Stomach (tissue), 9 donors: ENCODE data around the gene BBS12. TPM values are rescaled to one million over a fixed set of nuclear protein-coding genes. Genes with fewer than 3 reads are reported as not detected.

ENCODE experiments used
- DNase-seq, 2 donors: peaks; one replicate each; pipeline versions ENCODE4 v3.0.0 to v3.0.0-alpha.2; 2013 to 2019
- H3K27ac ChIP-seq, 5 donors: fragments of 200-600 bp in 4 of 5; sonication (generic) in 4 of 5; one replicate each; pipeline ENCODE4 v1.5.1; 2013 to 2019; ENCODE audit warnings: mild to moderate bottlenecking in 1 of 5, moderate library complexity in 1 of 5
- H3K27me3 ChIP-seq, 3 donors: fragments of 200-600 bp; sonication (generic); one replicate each; pipeline ENCODE4 v1.5.1; 2017 to 2019; ENCODE audit warnings: mixed run types in 1 of 3
- H3K36me3 ChIP-seq, 4 donors: fragments of 200-600 bp; sonication (generic); 1 replicate in 3 of 4; 2 replicates in 1 of 4; pipeline ENCODE4 v1.5.1; 2016 to 2019
- H3K4me1 ChIP-seq, 4 donors: fragments of 200-600 bp; sonication (generic); one replicate each; pipeline ENCODE4 v1.5.1; 2016 to 2019
- H3K4me3 ChIP-seq, 4 donors: fragments of 200-600 bp; sonication (generic) in 3 of 4; one replicate each; pipeline ENCODE4 v1.5.1; 2016 to 2019; ENCODE audit warnings: mild to moderate bottlenecking in 1 of 4
- H3K9me3 ChIP-seq, 4 donors: fragments of 200-600 bp; sonication (generic); one replicate each; pipeline ENCODE4 v1.5.1; 2016 to 2019
- CTCF ChIP-seq, 7 experiments: fragments of 450-650 bp in 4 of 7; fragments of 200-600 bp in 3 of 7; sonication (generic) in 3 of 7; IDR thresholded peaks; one replicate each; pipeline ENCODE4 v1.5.1; 2016 to 2019; ENCODE audit warnings: antibody characterized with exemption in 7 of 7, control low read depth in 2 of 7, mild to moderate bottlenecking in 1 of 7
- EP300 ChIP-seq: sonication (generic); formaldehyde crosslinking; IDR thresholded peaks from one replicate; pipeline ENCODE4 v1.6.1; 2017; ENCODE audit warnings: antibody characterized with exemption
- POLR2A ChIP-seq, 4 donors: fragments of 450-650 bp; IDR thresholded peaks; one replicate each; pipeline ENCODE4 v1.6.1; 2016; ENCODE audit warnings: antibody characterized with exemption in 4 of 4, control low read depth in 2 of 4, mild to moderate bottlenecking in 1 of 4, moderate library complexity in 1 of 4
- POLR2AphosphoS5 ChIP-seq, 3 donors: sonication (generic); formaldehyde crosslinking; IDR thresholded peaks; one replicate each; pipeline ENCODE4 v1.6.1; 2016; ENCODE audit warnings: antibody characterized with exemption in 3 of 3
- WGBS, 5 donors: extraction: QIAGEN DNeasy Blood & Tissue Kit in 3 of 5; methylation state at CpG; one replicate each; pipeline versions ENCODE4 v1.1.5 to v1.1.7; 2013 to 2018; 5-methylcytosine and 5-hydroxymethylcytosine counted together
- intact Hi-C: fragments of 100-400 bp; cut with DNase I; formaldehyde crosslinking; loops from one replicate; pipeline ENCODE4 v1.15.1; 2023; ENCODE audit warnings: low total_unique reads
- polyA plus RNA-seq, 3 donors: library from polyadenylated mRNA; stranded (reverse); fragments of 200-250 nt; gene quantifications; one replicate each; pipeline ENCODE4 v1.2.3, GENCODE V29; 2013
- total RNA-seq, 5 donors: library from RNA; depleted of rRNA; stranded (reverse); fragments of >200 nt; gene quantifications; one replicate each; pipeline versions ENCODE4 v1.1.0 to v1.2.3, GENCODE V29; 2014 to 2016
- donor health status: healthy with polysubstance abuse.
- donor health status: Bipolar disorder and iron deficiency.
- donor health status: healthy.

Gene BBS12
- total and polyA plus RNA-seq, 8 donors: 0.87 to 4.5 (median 1.3) TPM

- no peaks in the 10 kb centered on the region for H3K9me3 ChIP-seq
- intact Hi-C loops: no loop called here
- DNase-seq: no peak
- H3K4me1 ChIP-seq: no peaks in the 10 kb centered on the region
- no peak for TF ChIP-seq CTCF (IDR thresholded peaks at IDR 0.05)
- TF ChIP-seq EP300: no peak
- TF ChIP-seq POLR2A (IDR thresholded peaks at IDR 0.05): no peak
- TF ChIP-seq POLR2AphosphoS5 (IDR thresholded peaks at IDR 0.05): no peak
- 74 to 90% (median 86%) methylated on average over 1 of the region's 1 CpG for WGBS, 5 donors
- no peak overlapping the region for H3K27ac ChIP-seq
- no peaks in the 10 kb centered on the region for H3K27me3 ChIP-seq
- H3K36me3 ChIP-seq: no peaks in the 10 kb centered on the region
- H3K4me3 ChIP-seq: no peak overlapping the region
Measured at GRCh38 chr4:122722256-122722655, 10.2 kb upstream of the BBS12 start.

DNA sequence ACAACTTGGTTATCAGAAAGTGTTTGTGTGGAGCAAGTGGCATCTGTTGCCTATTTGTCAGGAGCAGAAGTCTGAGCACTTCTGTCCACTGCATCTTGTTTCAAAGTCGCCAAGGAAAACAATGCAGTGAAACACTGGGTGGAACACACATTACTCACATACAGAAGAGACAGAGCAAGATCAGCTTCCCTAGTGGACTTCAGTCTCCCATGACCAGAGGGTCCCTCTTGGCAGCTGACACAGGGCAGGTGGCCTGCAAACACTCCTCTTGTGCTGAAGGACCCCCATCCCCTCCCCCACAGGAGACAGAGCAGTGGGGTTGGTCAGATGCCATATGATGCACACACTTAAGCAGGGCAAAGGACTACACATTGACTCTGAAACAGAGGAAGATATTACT lies 3.6 kb upstream of the BBS12 start:
- Histone ChIP-seq H3K27ac (no peak overlapping the region), H3K36me3 (no peaks in the 10 kb centered on the region), H3K4me1 (peaks cover 6 to 16% (median 11%) of the 10 kb centered on the region in 4 donors), H3K9me3 (no peaks in the 10 kb centered on the region), H3K27me3 (no peaks in the 10 kb centered on the region), H3K4me3 (no peak overlapping the region)
- DNase-seq: no peak
- 63 to 93% (median 78%) methylated on average over 1 of the region's 1 CpG for WGBS, 5 donors
- intact Hi-C loops: no loop called here
- no peak for TF ChIP-seq POLR2AphosphoS5 (IDR thresholded peaks at IDR 0.05)
- no peak for TF ChIP-seq CTCF (IDR thresholded peaks at IDR 0.05)
- no peak for TF ChIP-seq POLR2A (IDR thresholded peaks at IDR 0.05)
- no peak for TF ChIP-seq EP300

- Histone ChIP-seq H3K36me3 (no peaks in the 10 kb centered on the region), H3K27ac (peak overlapping the region in 4 of 5 donors; percentile 51 to 93 (median 88)), H3K9me3 (no peaks in the 10 kb centered on the region), H3K4me3 (peak overlapping the region in 3 of 4 donors; percentile 68 to 84 (median 79)), H3K27me3 (no peaks in the 10 kb centered on the region), H3K4me1 (peaks cover 7 to 22% (median 15%) of the 10 kb centered on the region in 4 donors)
- DNase-seq: no peak
- intact Hi-C loops: no loop called here
- 59 to 70% (median 65%) methylated on average over 2 of the region's 2 CpGs for WGBS, 5 donors
- TF ChIP-seq CTCF (IDR thresholded peaks at IDR 0.05) (no peak), POLR2A (IDR thresholded peaks at IDR 0.05) (no peak), EP300 (no peak), POLR2AphosphoS5 (IDR thresholded peaks at IDR 0.05) (no peak)
Measured at GRCh38 chr4:122731676-122732075, 828 bp upstream of the BBS12 start.

DNA sequence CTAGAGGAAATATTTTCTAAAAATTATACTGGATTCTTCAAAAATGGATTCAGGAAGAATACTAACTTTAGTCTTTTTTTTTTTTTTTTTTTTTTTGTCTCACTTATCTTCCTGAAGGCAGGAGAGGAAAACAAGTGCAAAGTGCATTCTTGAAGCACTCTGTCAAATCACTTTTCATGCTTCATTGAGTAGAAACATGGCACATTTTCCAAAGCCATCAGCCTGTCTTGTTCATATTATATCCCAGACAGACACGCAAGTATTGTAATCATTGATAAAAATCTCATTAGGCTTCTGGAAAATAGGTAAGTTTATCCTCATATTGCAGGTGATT lies 1.2 kb downstream of the BBS12 start:
- H3K36me3 ChIP-seq: no peaks in the 10 kb centered on the region
- peak overlapping the region in 3 of 5 donors; percentile 87 to 93 (median 89) for H3K27ac ChIP-seq
- 80 to 100% (median 93%) methylated on average over 1 of the region's 1 CpG for WGBS, 5 donors
- no peaks in the 10 kb centered on the region for H3K27me3 ChIP-seq
- no peaks in the 10 kb centered on the region for H3K9me3 ChIP-seq
- H3K4me3 ChIP-seq: peak overlapping the region in 3 of 4 donors; percentile 68 to 79 (median 74)
- peaks cover 7 to 22% (median 15%) of the 10 kb centered on the region in 4 donors for H3K4me1 ChIP-seq
- intact Hi-C loops: no loop called here
- TF ChIP-seq EP300 (no peak), POLR2A (IDR thresholded peaks at IDR 0.05) (no peak), POLR2AphosphoS5 (IDR thresholded peaks at IDR 0.05) (no peak)
- no peak for DNase-seq

DNA sequence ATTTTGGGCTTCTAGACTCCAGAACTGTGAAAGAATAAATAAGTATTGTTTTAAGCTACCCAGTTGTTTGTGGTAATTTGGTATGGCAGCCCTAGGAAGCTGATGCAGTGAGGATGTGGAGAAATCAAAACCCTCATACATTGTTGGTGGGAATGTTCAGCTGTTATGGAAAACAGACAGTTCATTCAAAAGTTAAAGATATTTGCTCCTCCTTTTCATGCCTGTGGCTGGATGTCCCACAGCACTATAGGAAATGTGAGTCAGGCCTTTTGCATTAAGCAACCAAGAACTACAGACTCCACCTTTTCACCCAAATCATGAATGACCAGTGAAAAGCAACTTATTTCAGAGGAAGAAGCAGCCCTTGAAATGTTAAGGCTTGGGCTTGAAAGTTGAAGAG lies 6.7 kb downstream of the BBS12 start:
- intact Hi-C loops: no loop called here
- no peaks in the 10 kb centered on the region for H3K9me3 ChIP-seq
- TF ChIP-seq EP300 (no peak), POLR2A (IDR thresholded peaks at IDR 0.05) (no peak), CTCF (IDR thresholded peaks at IDR 0.05) (no peak), POLR2AphosphoS5 (IDR thresholded peaks at IDR 0.05) (no peak)
- H3K4me3 ChIP-seq: no peak overlapping the region
- no peaks in the 10 kb centered on the region for H3K27me3 ChIP-seq
- DNase-seq: no peak
- H3K4me1 ChIP-seq: peaks cover 0 to 3% (median 1%) of the 10 kb centered on the region in 4 donors
- H3K36me3 ChIP-seq: peaks cover 0 to 19% (median 18%) of the 10 kb centered on the region in 4 donors
- H3K27ac ChIP-seq: no peak overlapping the region
